B cell (primary cell): Measurements from ENCODE around the gene ENOX1. TPM values are rescaled to one million over a fixed set of nuclear protein-coding genes. Genes with fewer than 3 reads are reported as not detected.

Experiments used
- ATAC-seq: fragments of 200-7000 bp; cut with Tn5 transposase; one replicate; pipeline ENCODE4 v1.10.0; 2021; ENCODE audit warnings: low read depth, mild to moderate bottlenecking, moderate number of reproducible peaks, moderate library complexity
- CTCF ChIA-PET: fragments of 350-600 bp; sonication (Branson Sonifier 250); formaldehyde crosslinking; loops from one replicate; lab custom pipeline; 2021; ENCODE audit warnings: antibody characterized with exemption, inconsistent platforms; lab: Charles Lee
- POLR2A ChIA-PET: fragments of 350-600 bp; sonication (Branson Sonifier 250); formaldehyde crosslinking; loops from one replicate; lab custom pipeline; 2021; ENCODE audit warnings: antibody characterized with exemption; lab: Charles Lee
- DNase-seq: peaks from one replicate; pipeline ENCODE4 v3.0.0; 2013
- H2AFZ ChIP-seq: 2 replicates; pipeline ENCODE4 v1.6.1; 2012; ENCODE audit warnings: mild to moderate bottlenecking, low read depth, low read length; ENCODE audit not compliant: insufficient read depth, poor library complexity, severe bottlenecking
- H3K27ac ChIP-seq, 2 donors: 1 replicate in 1 of 2; 2 replicates in 1 of 2; pipeline ENCODE4 v1.5.1; 2012 to 2013; ENCODE audit warnings: low read length in 2 of 2, mild to moderate bottlenecking in 2 of 2, moderate library complexity in 1 of 2
- H3K27me3 ChIP-seq, 4 experiments: fragments of 200-600 bp in 1 of 4; sonication (generic) in 1 of 4; replicated peaks in 1 of 4; 1 replicate in 2 of 4; 2 replicates in 2 of 4; pipeline versions ENCODE4 v1.6.1 to v1.7.0; 2013 to 2016; ENCODE audit warnings: low read length in 3 of 4, mild to moderate bottlenecking in 2 of 4, mixed read lengths in 1 of 4, moderate library complexity in 1 of 4; ENCODE audit not compliant: insufficient read depth in 4 of 4, control insufficient read depth in 3 of 4; ENCODE audit errors: control extremely low read depth in 1 of 4
- H3K36me3 ChIP-seq, 2 experiments: replicated peaks in 1 of 2; 1 replicate in 1 of 2; 2 replicates in 1 of 2; pipeline versions ENCODE4 v1.6.1 to v1.7.1; 2013; ENCODE audit warnings: low read length in 1 of 2; ENCODE audit not compliant: insufficient read depth in 2 of 2, control insufficient read depth in 1 of 2; ENCODE audit errors: control extremely low read depth in 1 of 2, extremely low read depth in 1 of 2
- H3K4me1 ChIP-seq, 2 donors: fragments of 200-600 bp in 1 of 2; sonication (generic) in 1 of 2; 1 replicate in 1 of 2; 2 replicates in 1 of 2; pipeline versions ENCODE4 v1.5.1 to v1.6.1; 2013 to 2017; ENCODE audit warnings: low read length in 2 of 2; ENCODE audit not compliant: control insufficient read depth in 2 of 2, insufficient read depth in 2 of 2
- H3K4me2 ChIP-seq: replicated peaks from 2 replicates; pipeline ENCODE3; 2012; ENCODE audit warnings: mild to moderate bottlenecking, low read depth, low read length; ENCODE audit not compliant: poor library complexity, severe bottlenecking
- H3K4me3 ChIP-seq, 5 experiments: fragments of 200-600 bp in 1 of 5; sonication (generic) in 1 of 5; 1 replicate in 3 of 5; 2 replicates in 2 of 5; pipeline versions ENCODE4 v1.5.1 to v1.7.0; 2011 to 2016; ENCODE audit warnings: low read length in 4 of 5, mild to moderate bottlenecking in 4 of 5, low read depth in 2 of 5, control low read depth in 1 of 5, moderate library complexity in 1 of 5; ENCODE audit not compliant: insufficient read depth in 1 of 5; ENCODE audit errors: control extremely low read depth in 1 of 5, extremely low read depth in 1 of 5
- H3K79me2 ChIP-seq: fragments of 200-600 bp; sonication (generic); one replicate; pipeline ENCODE4 v1.6.0; 2016; ENCODE audit warnings: low read length; ENCODE audit not compliant: control insufficient read depth, insufficient read depth
- H3K9ac ChIP-seq: fragments of 200-600 bp; sonication (generic); 2 replicates; pipeline ENCODE4 v1.6.1; 2017; ENCODE audit warnings: mild to moderate bottlenecking, low read length, moderate library complexity
- H3K9me3 ChIP-seq, 3 donors: one replicate each; pipeline versions ENCODE4 v1.6.1 to v1.7.1; 2013; ENCODE audit warnings: low read length in 2 of 3; ENCODE audit not compliant: control insufficient read depth in 2 of 3, insufficient read depth in 1 of 3; ENCODE audit errors: control extremely low read depth in 1 of 3
- H4K20me1 ChIP-seq: 2 replicates; pipeline ENCODE4 v1.6.0; 2012; ENCODE audit warnings: mild to moderate bottlenecking, low read length; ENCODE audit not compliant: insufficient read depth, control insufficient read depth, poor library complexity, severe bottlenecking
- H3K27ac Mint-ChIP-seq: one replicate; pipeline ENCODE4 v1.8.0; 2021; ENCODE audit warnings: mixed read lengths
- H3K27me3 Mint-ChIP-seq: one replicate; pipeline ENCODE4 v1.8.0; 2021; ENCODE audit warnings: mixed read lengths
- H3K4me1 Mint-ChIP-seq: one replicate; pipeline ENCODE4 v1.8.0; 2021; ENCODE audit warnings: mixed read lengths
- H3K4me3 Mint-ChIP-seq: one replicate; pipeline ENCODE4 v1.8.0; 2021; ENCODE audit warnings: mixed read lengths
- H3K9me3 Mint-ChIP-seq: one replicate; pipeline ENCODE4 v1.8.0; 2022; ENCODE audit warnings: mixed read lengths; ENCODE audit not compliant: insufficient read depth
- CTCF ChIP-seq: fragments of 200-600 bp; IDR thresholded peaks from one replicate; pipeline ENCODE4 v1.8.0; 2022; ENCODE audit warnings: antibody characterized with exemption, mild to moderate bottlenecking
- EZH2 ChIP-seq: IDR thresholded peaks from 2 replicates; pipeline ENCODE4 v1.6.1; 2012; ENCODE audit warnings: borderline replicate concordance, low read depth, mild to moderate bottlenecking, moderate library complexity, low read length; ENCODE audit not compliant: insufficient read depth, poor library complexity, severe bottlenecking
- WGBS: methylation state at CpG from one replicate; pipeline ENCODE4 v1.1.5; 2013; ENCODE audit warnings: missing lambda C conversion rate; ENCODE audit not compliant: insufficient coverage; 5-methylcytosine and 5-hydroxymethylcytosine counted together
- intact Hi-C: fragments of 100-400 bp; cut with micrococcal nuclease; formaldehyde crosslinking; loops from one replicate; pipeline ENCODE4 v1.10.0; 2022
- polyA plus RNA-seq: library from polyadenylated mRNA; depleted of rRNA; stranded (reverse); fragments of >200 nt; gene quantifications from 2 replicates; pipeline ENCODE4 v1.2.3, GENCODE V29; 2012
- total RNA-seq, 2 donors: library from RNA; stranded (reverse); fragments of 120-200 nt in 1 of 2; gene quantifications; 1 replicate in 1 of 2; 2 replicates in 1 of 2; pipeline versions ENCODE4 v1.2.3 to v1.2.4, GENCODE V29; 2013 to 2022

ENOX1 gene
- total and polyA plus RNA-seq, 2 donors (not counting 1 experiment from before 2014, with no cell fraction given), result not detected

GRCh38 chr13:43297967-43298678, 488.6 kb downstream of the ENOX1 start:
- TF ChIP-seq CTCF, result no peak
- no peak for TF ChIP-seq EZH2
- Histone ChIP-seq H4K20me1 (no peaks in the 10 kb centered on the region), H3K79me2 (no peaks in the 10 kb centered on the region), H3K4me2 (no peak overlapping the region), H3K27ac (no peak overlapping the region), H3K4me3 (no peak overlapping the region), H3K4me1 (no peaks in the 10 kb centered on the region), H2AFZ (no peak overlapping the region), H3K27me3 (no peaks in the 10 kb centered on the region), H3K9me3 (no peaks in the 10 kb centered on the region), H3K36me3 (no peaks in the 10 kb centered on the region), H3K9ac (no peak overlapping the region)
- WGBS, result 87% methylated on average over 3 of the region's 6 CpGs
- H3K9me3 Mint-ChIP-seq, result no peaks in the 10 kb centered on the region
- POLR2A ChIA-PET, result no interaction called here
- no peaks in the 10 kb centered on the region for H3K4me1 Mint-ChIP-seq
- no peak for DNase-seq
- no peak overlapping the region for H3K27ac Mint-ChIP-seq
- intact Hi-C loops, result no loop called here
- H3K4me3 Mint-ChIP-seq, result no peak overlapping the region
- peaks cover 30% of the 10 kb centered on the region for H3K27me3 Mint-ChIP-seq
- ATAC-seq, result no peak
- CTCF ChIA-PET, result no interaction called here

- Mint-ChIP-seq H3K4me3 (no peak overlapping the region), H3K27me3 (peaks cover 26% of the 10 kb centered on the region), H3K27ac (no peak overlapping the region), H3K9me3 (no peaks in the 10 kb centered on the region), H3K4me1 (no peaks in the 10 kb centered on the region)
- Histone ChIP-seq H3K9me3 (no peaks in the 10 kb centered on the region), H3K9ac (no peak overlapping the region), H4K20me1 (no peaks in the 10 kb centered on the region), H3K79me2 (no peaks in the 10 kb centered on the region), H3K27me3 (no peaks in the 10 kb centered on the region), H3K4me2 (no peak overlapping the region), H3K36me3 (no peaks in the 10 kb centered on the region), H3K4me3 (no peak overlapping the region), H2AFZ (no peak overlapping the region), H3K4me1 (no peaks in the 10 kb centered on the region), H3K27ac (no peak overlapping the region)
- 91% methylated on average over 3 of the region's 5 CpGs for WGBS
- ATAC-seq (no peak), DNase-seq (no peak)
- TF ChIP-seq EZH2 (no peak), CTCF (no peak)
- CTCF ChIA-PET, result no interaction called here
- intact Hi-C loops, result no loop called here
- POLR2A ChIA-PET, result no interaction called here
Observed at GRCh38 chr13:43295825-43296564, 490.8 kb downstream of the ENOX1 start.
